ENCODE data around the gene ZDHHC8.

The ZDHHC8 gene

DNA sequence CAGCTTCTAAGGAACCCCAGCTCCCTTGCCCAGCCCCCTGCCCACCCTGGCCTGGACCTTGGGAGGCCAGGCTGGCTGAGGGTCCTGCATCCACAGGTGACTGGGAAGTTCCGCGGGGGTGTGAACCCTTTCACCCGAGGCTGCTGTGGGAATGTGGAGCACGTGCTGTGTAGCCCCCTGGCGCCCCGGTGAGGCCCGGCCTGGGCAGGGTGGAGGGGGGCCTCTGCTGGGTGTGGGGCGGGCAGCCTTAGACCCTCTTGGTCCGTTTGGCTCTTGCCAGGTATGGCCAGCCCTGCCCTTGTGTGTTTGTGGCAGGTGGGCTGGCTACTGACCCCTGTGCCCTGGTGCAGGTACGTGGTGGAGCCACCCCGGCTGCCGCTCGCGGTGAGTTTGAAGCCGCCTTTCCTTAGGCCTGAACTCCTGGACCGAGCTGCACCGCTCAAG is 8.9 kb downstream of the ZDHHC8 start:
- Histone ChIP-seq H3K4me1 (ENCODE audit: control insufficient read depth in 1 of 2, insufficient read depth in 1 of 2, low read depth in 1 of 2, low read length in 1 of 2) (no peaks in the 10 kb centered on the region), H3K36me3 (peaks cover 3% of the 10 kb centered on the region)
- TF ChIP-seq CTCF (IDR thresholded peaks at IDR 0.05) = no peak

GRCh38 chr22:20141186-20142077 is 9.8 kb downstream of the ZDHHC8 start:
- H3K27me3 ChIP-seq = no peaks in the 10 kb centered on the region
- no peaks in the 10 kb centered on the region for H3K9me3 ChIP-seq
- H3K4me3 ChIP-seq (ENCODE audit: low read depth in 1 of 2, low read length in 1 of 2) = no peak overlapping the region
- no peaks in the 10 kb centered on the region for H3K4me1 ChIP-seq (ENCODE audit: control insufficient read depth in 1 of 2, insufficient read depth in 1 of 2, low read depth in 1 of 2, low read length in 1 of 2)
- H3K27ac ChIP-seq = no peak overlapping the region
- H3K36me3 ChIP-seq = peaks cover 3% of the 10 kb centered on the region
- no peak for TF ChIP-seq CTCF (IDR thresholded peaks at IDR 0.05)

More for the DNA sequence above, 8.9 kb downstream of the ZDHHC8 start:
- H3K27me3 ChIP-seq = no peaks in the 10 kb centered on the region
- no peak overlapping the region for H3K27ac ChIP-seq
- H3K4me3 ChIP-seq (ENCODE audit: low read depth in 1 of 2, low read length in 1 of 2) = no peak overlapping the region
- no peaks in the 10 kb centered on the region for H3K9me3 ChIP-seq

DNA sequence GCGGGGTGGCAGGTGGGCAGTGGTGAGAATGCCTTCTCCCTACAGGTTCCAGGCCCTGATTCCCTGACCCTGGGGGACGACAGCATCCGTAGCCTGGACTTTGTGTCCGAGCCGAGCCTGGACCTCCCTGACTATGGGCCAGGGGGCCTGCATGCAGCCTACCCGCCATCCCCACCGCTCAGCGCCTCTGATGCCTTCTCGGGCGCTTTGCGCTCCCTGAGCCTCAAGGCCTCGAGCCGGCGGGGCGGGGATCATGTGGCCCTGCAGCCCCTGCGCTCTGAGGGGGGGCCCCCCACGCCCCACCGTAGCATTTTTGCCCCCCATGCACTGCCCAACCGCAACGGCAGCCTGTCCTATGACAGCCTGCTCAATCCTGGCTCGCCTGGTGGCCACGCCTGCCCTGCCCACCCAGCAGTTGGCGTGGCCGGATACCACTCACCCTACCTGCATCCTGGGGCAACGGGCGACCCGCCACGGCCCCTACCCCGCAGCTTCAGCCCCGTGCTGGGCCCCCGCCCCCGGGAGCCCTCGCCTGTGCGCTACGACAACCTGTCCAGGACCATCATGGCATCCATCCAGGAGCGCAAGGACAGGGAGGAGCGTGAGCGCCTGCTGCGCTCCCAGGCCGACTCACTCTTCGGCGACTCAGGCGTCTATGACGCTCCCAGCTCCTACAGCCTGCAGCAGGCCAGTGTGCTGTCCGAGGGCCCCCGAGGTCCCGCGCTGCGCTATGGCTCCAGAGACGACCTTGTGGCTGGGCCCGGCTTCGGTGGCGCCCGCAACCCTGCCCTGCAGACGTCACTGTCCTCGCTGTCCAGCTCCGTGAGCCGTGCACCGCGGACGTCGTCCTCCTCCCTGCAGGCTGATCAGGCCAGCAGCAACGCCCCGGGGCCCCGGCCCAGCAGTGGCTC is 11.4 kb downstream of the ZDHHC8 start:
- H3K36me3 ChIP-seq = peaks cover 3% of the 10 kb centered on the region
- no peak for TF ChIP-seq CTCF (IDR thresholded peaks at IDR 0.05)
- no peaks in the 10 kb centered on the region for H3K4me1 ChIP-seq (ENCODE audit: control insufficient read depth in 1 of 2, insufficient read depth in 1 of 2, low read depth in 1 of 2, low read length in 1 of 2)
- H3K27ac ChIP-seq = no peak overlapping the region
- no peak overlapping the region for H3K4me3 ChIP-seq (ENCODE audit: low read depth in 1 of 2, low read length in 1 of 2)
- H3K27me3 ChIP-seq = no peaks in the 10 kb centered on the region
- H3K9me3 ChIP-seq = no peaks in the 10 kb centered on the region

DNA sequence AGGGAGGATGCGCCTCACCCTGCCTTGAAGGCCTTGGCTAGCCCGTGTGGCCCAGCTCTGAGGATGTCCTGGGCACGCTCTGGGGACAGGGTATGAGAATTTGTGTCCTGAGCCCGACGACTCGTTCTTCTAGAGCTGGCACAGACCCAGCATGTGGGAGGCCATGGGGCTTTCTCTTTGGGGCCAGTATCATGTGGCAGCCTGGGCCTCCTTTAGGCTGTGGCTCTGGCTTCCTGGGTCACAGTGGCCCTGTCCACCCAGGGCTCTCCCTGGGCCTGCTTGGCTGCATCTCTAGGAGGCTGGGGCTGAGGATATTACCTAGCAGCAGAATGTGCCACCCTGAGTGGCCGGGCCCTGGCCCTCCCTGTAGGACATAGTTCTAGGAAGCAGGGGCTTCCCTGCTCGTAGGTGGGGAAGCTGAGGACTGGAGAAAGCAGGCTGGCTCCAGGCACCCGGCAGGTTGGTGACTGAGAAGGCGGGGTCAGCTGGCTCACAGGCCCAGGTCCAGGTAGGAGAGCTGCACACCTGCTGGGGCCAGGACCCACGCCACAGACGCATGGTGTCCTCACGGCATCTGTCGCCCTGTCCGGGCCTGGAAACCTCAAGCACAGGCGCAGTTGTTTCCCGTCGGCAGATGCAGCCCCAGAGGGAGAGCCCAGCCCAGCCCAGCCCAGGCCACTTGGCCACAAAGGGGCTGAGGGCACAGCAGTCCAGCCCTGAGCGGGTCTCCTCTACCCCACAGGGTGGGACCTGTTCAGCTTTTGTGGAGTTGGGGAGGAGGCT is 12.5 kb downstream of the ZDHHC8 start:
- Histone ChIP-seq H3K4me3 (ENCODE audit: low read depth in 1 of 2, low read length in 1 of 2) (no peak overlapping the region), H3K4me1 (ENCODE audit: control insufficient read depth in 1 of 2, insufficient read depth in 1 of 2, low read depth in 1 of 2, low read length in 1 of 2) (no peaks in the 10 kb centered on the region), H3K9me3 (no peaks in the 10 kb centered on the region), H3K27ac (no peak overlapping the region), H3K27me3 (no peaks in the 10 kb centered on the region), H3K36me3 (peaks cover 3% of the 10 kb centered on the region)
- TF ChIP-seq CTCF (IDR thresholded peaks at IDR 0.05) = no peak

DNA sequence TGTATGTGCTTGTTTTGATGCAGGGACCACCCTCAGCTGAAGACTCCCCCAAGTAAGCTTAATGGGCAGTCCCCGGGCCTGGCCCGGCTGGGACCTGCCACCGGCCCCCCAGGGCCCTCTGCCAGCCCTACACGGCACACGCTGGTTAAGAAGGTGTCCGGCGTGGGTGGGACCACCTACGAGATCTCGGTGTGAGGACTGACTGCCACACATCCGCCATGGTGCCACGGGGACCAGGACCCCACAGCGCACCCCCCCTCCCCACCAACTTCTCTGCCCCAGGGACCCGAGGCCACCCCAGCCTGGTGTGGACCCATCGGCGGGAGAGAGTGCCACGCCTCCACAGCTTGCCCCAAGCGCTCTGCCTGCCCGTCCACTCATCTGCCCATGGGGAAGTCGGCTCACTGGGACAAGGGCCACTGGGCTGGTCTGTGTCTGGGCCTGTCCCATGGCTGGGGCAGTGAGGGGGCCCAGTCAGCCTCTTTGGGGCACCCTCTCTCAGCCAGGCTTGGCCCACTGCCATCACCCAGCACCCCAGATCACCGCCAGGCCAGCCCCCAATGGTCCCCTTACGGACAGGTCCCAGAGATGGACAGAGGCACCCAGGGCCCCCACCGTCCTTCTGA is 13.7 kb downstream of the ZDHHC8 start:
- no peak overlapping the region for H3K4me3 ChIP-seq (ENCODE audit: low read depth in 1 of 2, low read length in 1 of 2)
- no peaks in the 10 kb centered on the region for H3K27me3 ChIP-seq
- no peaks in the 10 kb centered on the region for H3K4me1 ChIP-seq (ENCODE audit: control insufficient read depth in 1 of 2, insufficient read depth in 1 of 2, low read depth in 1 of 2, low read length in 1 of 2)
- no peak for TF ChIP-seq CTCF (IDR thresholded peaks at IDR 0.05)
- H3K9me3 ChIP-seq = no peaks in the 10 kb centered on the region
- H3K36me3 ChIP-seq = peaks cover 3% of the 10 kb centered on the region
- no peak overlapping the region for H3K27ac ChIP-seq
